ENCODE measurements around the gene STARD13.

STARD13 gene

DNA sequence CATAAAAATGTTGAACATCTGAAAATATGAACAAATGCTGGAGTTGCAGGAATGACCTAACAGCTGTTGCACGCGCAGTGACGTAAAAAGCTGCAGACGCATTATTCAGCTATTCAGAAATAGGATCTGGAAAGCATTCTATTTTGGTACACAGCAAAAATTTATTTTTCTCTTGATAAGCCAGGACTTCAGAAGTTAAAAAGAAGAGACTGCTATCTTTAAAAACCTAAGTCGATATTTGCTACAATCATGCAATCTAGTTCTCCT is 36.9 kb upstream of the STARD13 start:
- TF ChIP-seq RAD21 (IDR thresholded peaks at IDR 0.05; ENCODE audit: low read depth) (no peak), EGR1 (IDR thresholded peaks at IDR 0.05) (no peak), TEAD4 (IDR thresholded peaks at IDR 0.05) (no peak), CREB1 (IDR thresholded peaks at IDR 0.05; ENCODE audit: low read depth) (no peak)
- TF ChIP-seq, protein P1, sequence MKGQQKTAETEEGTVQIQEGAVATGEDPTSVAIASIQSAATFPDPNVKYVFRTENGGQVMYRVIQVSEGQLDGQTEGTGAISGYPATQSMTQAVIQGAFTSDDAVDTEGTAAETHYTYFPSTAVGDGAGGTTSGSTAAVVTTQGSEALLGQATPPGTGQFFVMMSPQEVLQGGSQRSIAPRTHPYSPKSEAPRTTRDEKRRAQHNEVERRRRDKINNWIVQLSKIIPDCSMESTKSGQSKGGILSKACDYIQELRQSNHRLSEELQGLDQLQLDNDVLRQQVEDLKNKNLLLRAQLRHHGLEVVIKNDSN (IDR thresholded peaks at IDR 0.05), result no peak

DNA sequence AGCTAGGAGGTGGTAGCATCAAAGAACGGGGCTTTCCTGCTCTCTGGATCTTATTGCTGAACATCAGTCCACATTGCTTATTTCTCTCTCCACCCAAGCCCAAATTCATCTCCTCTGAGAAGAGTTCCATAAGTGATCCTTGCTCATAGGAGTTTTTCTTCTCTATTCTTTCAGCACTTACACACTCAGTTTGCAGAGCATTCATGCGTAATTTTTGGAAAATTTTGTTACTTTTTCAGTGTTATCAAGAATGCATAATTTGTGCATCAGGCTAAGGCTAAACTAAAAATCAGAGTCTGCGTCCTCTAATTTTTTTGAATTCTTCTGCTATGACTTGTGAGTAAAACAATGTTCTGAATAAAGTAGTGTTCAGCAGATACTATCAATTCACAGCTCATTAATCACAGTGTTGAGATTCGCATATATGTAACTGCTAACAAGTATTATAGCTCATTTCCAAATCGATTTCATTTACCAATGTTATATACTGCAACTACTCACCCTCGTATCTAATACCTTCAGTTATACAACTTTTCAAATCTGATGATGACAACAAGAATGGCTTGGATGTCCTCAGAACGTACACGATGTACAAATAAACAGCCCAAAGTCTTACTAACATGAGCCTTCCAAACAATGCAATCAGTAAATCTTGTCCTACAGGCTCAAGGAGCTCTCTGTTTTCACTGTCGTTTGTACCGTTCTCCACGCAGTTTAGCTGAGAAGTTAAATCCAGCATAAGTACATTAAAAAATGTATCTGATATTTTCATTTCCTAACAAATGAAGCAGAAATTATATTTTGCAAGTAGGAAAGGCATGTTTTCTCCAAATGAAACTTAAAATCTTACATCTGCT is 36.4 kb upstream of the STARD13 start:
- TF ChIP-seq, protein P2, sequence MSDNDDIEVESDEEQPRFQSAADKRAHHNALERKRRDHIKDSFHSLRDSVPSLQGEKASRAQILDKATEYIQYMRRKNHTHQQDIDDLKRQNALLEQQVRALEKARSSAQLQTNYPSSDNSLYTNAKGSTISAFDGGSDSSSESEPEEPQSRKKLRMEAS (IDR thresholded peaks at IDR 0.05), result no peak
- no peak for TF ChIP-seq CREB1 (IDR thresholded peaks at IDR 0.05; ENCODE audit: low read depth)
- no peak for TF ChIP-seq EGR1 (IDR thresholded peaks at IDR 0.05)
- TF ChIP-seq TEAD4 (IDR thresholded peaks at IDR 0.05), result no peak
- no peak for TF ChIP-seq TCF12 (IDR thresholded peaks at IDR 0.05; ENCODE audit: low read depth)
- no peak for TF ChIP-seq EP300 (IDR thresholded peaks at IDR 0.05; ENCODE audit: borderline replicate concordance)
- TF ChIP-seq, protein P1 (IDR thresholded peaks at IDR 0.05), result no peak
- TF ChIP-seq RAD21 (IDR thresholded peaks at IDR 0.05; ENCODE audit: low read depth), result no peak
- TF ChIP-seq ZBTB7A (IDR thresholded peaks at IDR 0.05; ENCODE audit: low read depth), result no peak
- TF ChIP-seq CEBPB (IDR thresholded peaks at IDR 0.05), result no peak
- TF ChIP-seq, protein P3, sequence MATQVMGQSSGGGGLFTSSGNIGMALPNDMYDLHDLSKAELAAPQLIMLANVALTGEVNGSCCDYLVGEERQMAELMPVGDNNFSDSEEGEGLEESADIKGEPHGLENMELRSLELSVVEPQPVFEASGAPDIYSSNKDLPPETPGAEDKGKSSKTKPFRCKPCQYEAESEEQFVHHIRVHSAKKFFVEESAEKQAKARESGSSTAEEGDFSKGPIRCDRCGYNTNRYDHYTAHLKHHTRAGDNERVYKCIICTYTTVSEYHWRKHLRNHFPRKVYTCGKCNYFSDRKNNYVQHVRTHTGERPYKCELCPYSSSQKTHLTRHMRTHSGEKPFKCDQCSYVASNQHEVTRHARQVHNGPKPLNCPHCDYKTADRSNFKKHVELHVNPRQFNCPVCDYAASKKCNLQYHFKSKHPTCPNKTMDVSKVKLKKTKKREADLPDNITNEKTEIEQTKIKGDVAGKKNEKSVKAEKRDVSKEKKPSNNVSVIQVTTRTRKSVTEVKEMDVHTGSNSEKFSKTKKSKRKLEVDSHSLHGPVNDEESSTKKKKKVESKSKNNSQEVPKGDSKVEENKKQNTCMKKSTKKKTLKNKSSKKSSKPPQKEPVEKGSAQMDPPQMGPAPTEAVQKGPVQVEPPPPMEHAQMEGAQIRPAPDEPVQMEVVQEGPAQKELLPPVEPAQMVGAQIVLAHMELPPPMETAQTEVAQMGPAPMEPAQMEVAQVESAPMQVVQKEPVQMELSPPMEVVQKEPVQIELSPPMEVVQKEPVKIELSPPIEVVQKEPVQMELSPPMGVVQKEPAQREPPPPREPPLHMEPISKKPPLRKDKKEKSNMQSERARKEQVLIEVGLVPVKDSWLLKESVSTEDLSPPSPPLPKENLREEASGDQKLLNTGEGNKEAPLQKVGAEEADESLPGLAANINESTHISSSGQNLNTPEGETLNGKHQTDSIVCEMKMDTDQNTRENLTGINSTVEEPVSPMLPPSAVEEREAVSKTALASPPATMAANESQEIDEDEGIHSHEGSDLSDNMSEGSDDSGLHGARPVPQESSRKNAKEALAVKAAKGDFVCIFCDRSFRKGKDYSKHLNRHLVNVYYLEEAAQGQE (IDR thresholded peaks at IDR 0.05; ENCODE audit: low read depth), result no peak
- TF ChIP-seq FOXM1 (IDR thresholded peaks at IDR 0.05; ENCODE audit: borderline replicate concordance, low read depth), result no peak
- TF ChIP-seq NFIC (IDR thresholded peaks at IDR 0.05), result no peak
- no peak for TF ChIP-seq YY1 (IDR thresholded peaks at IDR 0.05; ENCODE audit: low read depth)
- no peak for TF ChIP-seq TAF1 (IDR thresholded peaks at IDR 0.05; ENCODE audit: low read depth)

DNA sequence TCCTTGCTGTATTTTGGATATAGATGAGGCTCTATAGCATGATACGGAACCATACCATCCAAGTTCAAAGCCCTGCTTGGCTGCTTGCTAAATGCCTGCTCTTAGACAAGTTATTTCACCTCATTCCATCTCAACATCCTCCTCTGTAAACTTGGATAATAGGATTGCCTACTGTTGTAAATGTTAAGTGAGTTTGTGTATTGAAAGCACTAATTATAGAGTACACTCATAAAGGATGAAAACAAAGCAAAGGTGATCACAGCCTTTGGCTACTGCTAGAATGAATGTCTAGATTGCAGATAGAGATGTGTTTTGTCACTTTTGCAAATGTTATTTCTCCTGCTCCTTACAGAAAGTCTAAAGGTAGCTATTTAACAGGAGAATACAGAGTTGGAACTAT is 34.3 kb upstream of the STARD13 start:
- TF ChIP-seq NFIC (IDR thresholded peaks at IDR 0.05) (no peak), EGR1 (IDR thresholded peaks at IDR 0.05) (no peak), TAF1 (IDR thresholded peaks at IDR 0.05; ENCODE audit: low read depth) (no peak), YY1 (IDR thresholded peaks at IDR 0.05; ENCODE audit: low read depth) (no peak), FOXM1 (IDR thresholded peaks at IDR 0.05; ENCODE audit: borderline replicate concordance, low read depth) (no peak), TEAD4 (IDR thresholded peaks at IDR 0.05) (no peak), TCF12 (IDR thresholded peaks at IDR 0.05; ENCODE audit: low read depth) (no peak)
- TF ChIP-seq, protein P3 (IDR thresholded peaks at IDR 0.05; ENCODE audit: low read depth), result no peak

DNA sequence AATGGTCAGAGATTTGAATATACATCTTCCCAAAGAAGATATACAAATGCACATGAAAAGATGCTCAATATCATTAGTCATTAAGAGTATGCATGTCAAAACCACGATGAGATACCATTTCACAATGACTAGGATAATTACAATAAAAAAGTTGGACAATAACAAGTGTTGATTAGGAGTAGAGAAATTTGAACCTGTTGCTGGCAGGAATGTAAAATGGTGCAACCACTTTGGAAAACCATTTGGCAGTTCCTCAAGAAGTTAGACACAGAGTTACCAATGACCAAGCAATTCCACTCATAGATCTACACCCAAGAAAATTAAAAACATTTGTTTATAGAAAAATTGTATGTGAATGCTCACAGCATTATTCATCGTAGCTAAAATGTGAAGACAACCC is 33.2 kb upstream of the STARD13 start:
- TF ChIP-seq CREB1 (IDR thresholded peaks at IDR 0.05; ENCODE audit: low read depth) (no peak), RAD21 (IDR thresholded peaks at IDR 0.05; ENCODE audit: low read depth) (no peak), YY1 (IDR thresholded peaks at IDR 0.05; ENCODE audit: low read depth) (no peak), TAF1 (IDR thresholded peaks at IDR 0.05; ENCODE audit: low read depth) (no peak), TEAD4 (IDR thresholded peaks at IDR 0.05) (no peak), TCF12 (IDR thresholded peaks at IDR 0.05; ENCODE audit: low read depth) (no peak), EP300 (IDR thresholded peaks at IDR 0.05; ENCODE audit: borderline replicate concordance) (no peak), CEBPB (IDR thresholded peaks at IDR 0.05) (no peak), FOXM1 (IDR thresholded peaks at IDR 0.05; ENCODE audit: borderline replicate concordance, low read depth) (no peak), EGR1 (IDR thresholded peaks at IDR 0.05) (no peak)
- TF ChIP-seq, protein P3 (IDR thresholded peaks at IDR 0.05; ENCODE audit: low read depth), result no peak
- TF ChIP-seq, protein P2 (IDR thresholded peaks at IDR 0.05), result no peak
- TF ChIP-seq, protein P1 (IDR thresholded peaks at IDR 0.05), result no peak

Data from Ishikawa (cell line).